GM12872 (cell line): ENCODE results near the gene ANKRD23.

Source experiments
- CTCF ChIP-seq: IDR thresholded peaks from 3 replicates; pipeline ENCODE4 v1.5.1; 2011; ENCODE audit warnings: low read depth, mild to moderate bottlenecking, low read length, moderate library complexity; ENCODE audit not compliant: insufficient read depth

ANKRD23 gene

GRCh38 chr2:96804986-96805385, 38.8 kb downstream of the ANKRD23 start:
- no peak for TF ChIP-seq CTCF

- no peak for TF ChIP-seq CTCF
Observed at GRCh38 chr2:96802721-96803120, 41.1 kb downstream of the ANKRD23 start.

- TF ChIP-seq CTCF = 0 out of 3 replicates have a peak, but pooled peaks have one; percentile 2
Observed at GRCh38 chr2:96801786-96802595, 41.8 kb downstream of the ANKRD23 start.

GRCh38 chr2:96801005-96801785, 42.6 kb downstream of the ANKRD23 start:
- TF ChIP-seq CTCF = peak; percentile 97

- TF ChIP-seq CTCF = no peak
Observed at GRCh38 chr2:96800061-96801004, 43.5 kb downstream of the ANKRD23 start.

GRCh38 chr2:96799623-96799935, 44.2 kb downstream of the ANKRD23 start:
- TF ChIP-seq CTCF = no peak
